ENCODE results near the gene CCM2L.
A peak's percentile ranks its signal among the peaks of the same experiment; 100 is the strongest.

Gene CCM2L

GRCh38 chr20:32010101-32010500 lies at the start of gene CCM2L:
Gene CCM2L, plus strand, starts transcription at chr20:32010438. Its CDS starts 17 bp downstream, at chr20:32010455.
- POLR2A ChIA-PET = no interaction called here
- TF ChIP-seq CTCF (IDR thresholded peaks at IDR 0.05; ENCODE audit: control extremely low read depth, extremely low read depth, low read depth, missing control alignments) = no peak
- CTCF ChIA-PET = no interaction called here
- no peak for DNase-seq (ENCODE audit: extremely low spot score)

- TF ChIP-seq CTCF (IDR thresholded peaks at IDR 0.05; ENCODE audit: control extremely low read depth, extremely low read depth, low read depth, missing control alignments) = no peak
- ChIA-PET POLR2A (no interaction called here), CTCF (interaction anchor here (1.3 to 2.4 kb wide), 8 partner anchors 11 to 140 kb away, joined by 4 to 20 read pairs (median 5); partner anchors contain the start of gene PDRG1)
- DNase-seq (ENCODE audit: extremely low spot score) = no peak
Measured at GRCh38 chr20:31962761-31963160, 47.5 kb upstream of the CCM2L start.

GRCh38 chr20:31963889-31964288 lies 46.3 kb upstream of the CCM2L start:
- CTCF ChIA-PET = interaction anchor here (1.3 to 2.4 kb wide), 8 partner anchors 8 to 117 kb away, joined by 4 to 20 read pairs (median 5); partner anchors contain the start of gene PDRG1
- POLR2A ChIA-PET = interaction anchor here (0.6 kb wide), 1 partner anchor 100 kb away, joined by 3 read pairs; no protein-coding TSS in a partner anchor
- DNase-seq (ENCODE audit: extremely low spot score) = no peak
- no peak for TF ChIP-seq CTCF (IDR thresholded peaks at IDR 0.05; ENCODE audit: control extremely low read depth, extremely low read depth, low read depth, missing control alignments)

- no peak for TF ChIP-seq CTCF (IDR thresholded peaks at IDR 0.05; ENCODE audit: control extremely low read depth, extremely low read depth, low read depth, missing control alignments)
- POLR2A ChIA-PET = no interaction called here
- DNase-seq (ENCODE audit: extremely low spot score) = no peak
- CTCF ChIA-PET = interaction anchor here (1.1 to 2.6 kb wide), 4 partner anchors 10 to 144 kb away, joined by 3 to 10 read pairs (median 5); partner anchors contain the start of gene PDRG1
Measured at GRCh38 chr20:31966991-31967655, 43.1 kb upstream of the CCM2L start.

GRCh38 chr20:31967830-31968249 lies 42.4 kb upstream of the CCM2L start, which contains the start of gene XKR7:
Gene XKR7, plus strand, starts transcription at chr20:31968151. Its CDS starts 25 bp downstream, at chr20:31968176.
- POLR2A ChIA-PET = no interaction called here
- no peak for DNase-seq (ENCODE audit: extremely low spot score)
- CTCF ChIA-PET = interaction anchor here (1.1 to 5.9 kb wide), 4 partner anchors 11 to 121 kb away, joined by 4 to 31 read pairs (median 10); partner anchors contain the start of gene PDRG1
- TF ChIP-seq CTCF (IDR thresholded peaks at IDR 0.05; ENCODE audit: control extremely low read depth, extremely low read depth, low read depth, missing control alignments) = no peak

- ChIA-PET POLR2A (no interaction called here), CTCF (interaction anchor here (1.1 to 5.9 kb wide), 5 partner anchors 12 to 121 kb away, joined by 3 to 31 read pairs (median 10); partner anchors contain the start of gene PDRG1)
- TF ChIP-seq CTCF (IDR thresholded peaks at IDR 0.05; ENCODE audit: control extremely low read depth, extremely low read depth, low read depth, missing control alignments) = no peak
- DNase-seq (ENCODE audit: extremely low spot score) = peak; percentile 93
Measured at GRCh38 chr20:31968291-31969126, 41.7 kb upstream of the CCM2L start.

Measured in GM10248 (cell line).